ENCODE measurements around the gene PHACTR3.
"Not testable (repeated sequence)": the region's sequence is repeated elsewhere in the genome, so short reads cannot be mapped to it uniquely, and the experiment has no call there.

The PHACTR3 gene

DNA sequence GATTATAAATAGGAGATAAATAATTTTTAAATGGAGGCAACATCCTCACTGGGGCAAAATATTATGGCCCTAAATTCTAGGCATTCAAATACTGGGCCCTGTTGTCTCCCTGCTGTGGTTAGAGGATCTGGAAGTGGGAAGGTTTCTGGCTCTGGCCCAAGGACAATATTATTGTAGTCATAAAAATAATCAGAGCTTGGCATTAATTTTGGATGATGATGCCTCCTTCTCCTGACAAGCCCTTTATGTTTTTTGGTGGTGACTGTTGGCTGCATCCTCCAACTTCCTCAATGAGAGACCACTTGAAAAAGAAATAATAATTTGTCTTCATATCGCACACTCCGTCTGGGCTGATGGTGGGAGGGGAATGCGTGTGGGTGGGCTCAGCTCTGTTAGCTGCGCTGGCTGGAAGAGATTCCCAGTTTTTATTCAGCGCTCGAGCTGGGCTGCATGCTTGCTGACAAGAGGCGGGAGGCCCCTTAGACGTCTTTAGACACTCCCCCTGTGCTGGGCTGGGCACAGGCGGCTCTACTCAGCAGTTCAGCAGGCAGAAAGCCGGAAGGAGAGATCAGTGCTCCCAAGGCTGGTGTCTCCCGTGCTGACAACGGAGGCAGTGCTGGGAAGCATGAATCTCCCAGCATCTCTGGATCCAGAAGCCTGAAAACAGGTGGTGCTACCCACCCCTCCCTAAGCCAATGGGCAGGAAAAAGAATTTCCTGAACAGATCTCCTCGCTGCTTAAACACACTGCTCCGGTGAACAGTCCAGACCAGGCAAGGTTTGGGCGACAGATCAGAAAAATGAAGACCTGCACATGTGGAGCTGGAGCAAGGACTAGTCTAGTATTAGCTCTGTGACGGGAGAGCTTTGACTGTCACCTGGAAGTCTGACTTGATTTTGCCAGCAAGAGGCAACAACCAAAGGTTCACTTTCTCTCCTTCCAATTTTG is 231.4 kb downstream of the PHACTR3 start:
- no peak for DNase-seq

DNA sequence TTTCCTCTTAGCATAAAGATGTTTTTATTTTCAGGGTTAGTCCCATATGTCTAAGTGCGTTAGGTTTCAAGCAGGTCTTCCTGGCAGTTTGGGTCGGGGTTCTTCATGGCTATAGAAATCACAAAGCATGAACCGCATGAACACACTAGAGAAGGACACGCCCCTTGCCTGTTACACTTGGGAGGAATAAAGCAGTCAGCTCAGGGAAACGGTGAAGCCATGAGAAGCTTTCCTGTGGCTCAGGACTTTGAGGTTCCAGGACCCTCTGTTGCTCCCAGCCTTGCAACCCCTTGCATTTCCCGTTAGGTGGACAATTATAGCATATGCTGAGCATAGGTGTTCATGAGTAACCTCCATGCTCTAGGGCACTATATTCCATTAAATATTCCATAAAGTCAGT is 232.4 kb downstream of the PHACTR3 start:
- no peak for DNase-seq

DNA sequence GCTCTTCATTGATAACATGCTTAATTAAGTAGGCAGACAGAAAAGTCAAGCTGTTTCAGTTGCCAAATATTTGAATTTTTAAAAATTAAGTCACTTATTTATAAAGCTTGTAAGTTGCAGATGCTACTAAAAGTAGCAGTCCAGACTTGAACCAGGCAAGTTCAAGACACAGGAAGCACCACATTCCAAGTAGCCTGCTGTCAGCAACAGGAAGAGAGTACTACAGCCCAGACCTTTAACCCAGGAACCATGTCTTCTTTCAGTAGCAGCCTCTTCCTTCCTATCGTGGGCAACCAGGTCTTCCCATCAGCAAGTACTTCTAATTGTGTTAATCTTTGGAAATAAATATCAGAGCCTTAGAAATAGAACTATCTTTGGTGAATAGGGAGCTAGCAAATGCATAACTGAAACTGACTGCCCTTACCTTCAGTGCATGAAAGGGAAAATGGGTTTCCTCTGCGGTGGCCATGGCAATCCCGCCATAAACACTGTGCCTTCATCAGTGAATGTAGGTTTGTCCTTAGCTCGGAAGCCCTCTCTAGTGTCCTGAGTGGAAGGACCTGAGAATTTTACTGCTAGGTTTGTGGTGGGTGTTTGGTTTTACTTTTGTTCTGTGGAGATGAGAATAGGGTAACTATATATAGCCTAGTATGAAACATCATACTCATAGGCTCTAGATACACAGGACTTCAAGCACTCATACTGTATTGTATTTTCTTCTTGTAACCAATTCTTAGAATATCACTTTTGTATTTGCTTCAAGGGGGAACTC is 233.5 kb downstream of the PHACTR3 start:
- no peak for DNase-seq

DNA sequence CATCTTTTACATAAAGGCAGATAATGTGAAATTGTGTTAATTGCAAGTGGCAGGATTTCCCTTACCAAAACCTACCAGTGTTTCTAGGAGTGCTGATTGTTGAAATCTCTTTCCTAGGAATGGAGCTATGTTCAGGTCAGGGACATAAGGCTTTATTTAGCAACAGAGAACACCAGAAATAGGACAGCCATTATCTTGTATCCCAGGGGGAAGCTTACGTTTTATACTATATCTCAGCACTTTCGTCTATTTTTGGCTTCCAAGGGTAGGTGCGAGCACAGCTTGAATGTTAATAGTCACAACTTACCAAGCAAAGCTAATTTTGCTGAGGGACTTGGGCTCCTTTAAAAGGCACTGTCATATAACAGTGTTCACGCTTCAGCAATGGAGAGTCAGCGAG is 235.1 kb downstream of the PHACTR3 start:
- no peak for DNase-seq

DNA sequence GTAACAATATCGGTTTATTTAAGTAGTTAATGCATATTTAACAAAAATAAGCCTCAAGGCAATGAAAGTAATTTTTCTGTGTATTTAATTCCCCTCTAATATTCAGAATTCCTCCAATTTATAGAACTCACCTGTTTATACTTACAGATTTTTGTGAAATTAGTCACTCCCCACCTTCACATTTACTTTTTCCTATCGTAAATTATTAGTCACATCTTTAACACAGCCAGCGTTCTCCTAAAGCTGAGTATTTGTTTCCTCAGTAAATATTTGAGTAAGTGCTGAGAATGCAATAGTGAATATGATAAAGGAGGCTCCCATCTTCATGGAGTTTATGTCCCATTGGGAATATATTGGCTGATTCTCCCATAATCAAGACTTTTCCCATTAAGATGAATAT is 241.1 kb downstream of the PHACTR3 start:
- DNase-seq, result no peak

DNA sequence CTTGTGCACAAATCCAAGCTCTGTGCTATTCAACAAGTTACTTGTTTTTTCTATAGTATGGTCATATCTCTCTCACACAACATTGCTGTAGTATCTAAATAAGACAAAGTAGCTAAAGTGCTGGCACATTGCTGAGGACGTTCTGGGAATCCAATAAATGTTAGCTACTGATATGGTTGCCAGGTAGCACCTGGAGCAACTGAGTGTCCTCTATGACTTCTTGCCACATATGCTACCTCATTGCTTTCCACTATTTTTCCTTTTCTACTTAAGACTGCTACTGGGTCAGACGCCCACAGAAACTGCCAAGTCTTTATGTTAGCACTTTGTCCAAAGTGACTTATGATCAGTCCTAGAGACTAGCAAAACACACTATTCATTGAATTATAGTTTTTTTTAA is 243.8 kb downstream of the PHACTR3 start:
- DNase-seq, result no peak

DNA sequence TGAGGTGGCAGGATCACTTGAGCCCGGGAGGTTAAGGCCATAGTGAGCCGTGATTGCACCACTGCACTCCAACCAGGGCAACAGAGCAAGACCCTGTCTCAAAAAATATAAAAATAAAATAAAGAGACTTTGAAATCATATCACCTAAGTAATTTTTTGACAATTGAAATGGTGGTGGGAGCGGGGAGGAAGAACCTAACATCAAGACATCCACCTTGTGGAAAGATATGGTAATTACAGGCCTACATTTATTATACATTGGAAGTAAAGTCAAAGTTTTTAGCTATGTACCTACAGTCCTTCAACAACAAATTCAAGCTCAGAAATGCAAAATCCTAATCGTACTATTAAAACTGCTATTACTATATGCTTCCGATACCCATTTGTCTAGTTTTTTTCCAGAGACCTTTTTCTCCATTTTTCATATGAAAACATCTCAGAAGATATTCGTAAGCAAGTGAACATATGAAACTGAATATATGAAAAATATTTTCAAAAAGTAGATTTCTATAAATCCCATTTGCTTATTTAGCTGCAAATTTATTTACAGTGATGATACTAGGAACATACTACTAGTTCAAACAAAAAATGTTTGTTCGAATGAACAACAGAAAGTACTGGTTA is 245.8 kb downstream of the PHACTR3 start:
- DNase-seq, result no peak

DNA sequence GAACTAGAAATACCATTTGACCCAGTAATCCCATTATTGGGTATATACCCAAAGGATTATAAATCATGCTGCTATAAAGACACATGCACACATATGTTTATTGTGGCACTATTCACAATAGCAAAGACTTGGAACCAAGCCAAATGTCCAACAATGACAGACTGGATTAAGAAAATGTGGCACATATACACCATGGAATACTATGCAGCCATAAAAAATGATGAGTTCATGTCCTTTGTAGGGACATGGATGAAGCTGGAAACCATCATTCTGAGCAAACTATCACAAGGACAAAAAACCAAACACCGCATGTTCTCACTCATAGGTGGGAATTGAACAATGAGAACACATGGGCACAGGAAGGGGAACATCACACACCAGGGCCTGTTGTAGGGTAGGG is 252.2 kb downstream of the PHACTR3 start:
- not testable (repeated sequence) for DNase-seq

DNA sequence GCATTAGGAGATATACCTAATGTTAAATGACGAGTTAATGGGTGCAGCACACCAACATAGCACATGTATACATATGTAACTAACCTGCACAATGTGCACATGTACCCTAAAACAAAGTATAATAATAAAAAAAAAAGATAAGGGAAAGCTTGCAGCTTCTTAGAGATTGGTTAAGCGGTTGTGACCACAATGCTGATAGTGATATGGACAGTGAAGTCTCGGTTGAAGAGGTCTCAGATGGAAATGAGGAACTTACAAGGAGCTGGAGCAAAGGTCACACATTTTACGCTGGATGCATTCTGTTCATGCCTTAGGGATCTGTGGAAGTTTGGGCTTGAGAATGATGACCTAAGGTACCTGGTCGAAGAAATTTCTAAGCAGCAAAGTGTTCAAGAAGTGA is 252.6 kb downstream of the PHACTR3 start:
- not testable (repeated sequence) for DNase-seq

DNA sequence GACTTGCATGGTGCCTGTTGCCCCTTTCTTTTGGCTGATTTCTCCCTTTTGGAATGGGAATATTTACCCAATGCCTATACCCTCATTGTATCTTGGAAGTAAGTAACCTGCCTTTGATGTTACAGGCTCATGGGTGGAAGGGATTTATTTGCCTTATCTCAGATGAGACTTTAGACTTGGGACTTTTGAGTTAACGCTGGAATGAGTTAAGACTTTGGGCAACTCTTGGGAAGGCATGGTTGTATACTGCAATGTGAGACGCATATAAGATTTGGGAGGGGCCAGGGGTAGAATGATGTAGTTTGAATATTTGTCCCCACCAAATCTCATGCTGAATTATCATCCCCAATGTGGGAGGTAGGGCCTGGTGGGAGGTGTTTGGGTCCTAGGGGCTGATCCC is 253.6 kb downstream of the PHACTR3 start:
- DNase-seq, result no peak

DNA sequence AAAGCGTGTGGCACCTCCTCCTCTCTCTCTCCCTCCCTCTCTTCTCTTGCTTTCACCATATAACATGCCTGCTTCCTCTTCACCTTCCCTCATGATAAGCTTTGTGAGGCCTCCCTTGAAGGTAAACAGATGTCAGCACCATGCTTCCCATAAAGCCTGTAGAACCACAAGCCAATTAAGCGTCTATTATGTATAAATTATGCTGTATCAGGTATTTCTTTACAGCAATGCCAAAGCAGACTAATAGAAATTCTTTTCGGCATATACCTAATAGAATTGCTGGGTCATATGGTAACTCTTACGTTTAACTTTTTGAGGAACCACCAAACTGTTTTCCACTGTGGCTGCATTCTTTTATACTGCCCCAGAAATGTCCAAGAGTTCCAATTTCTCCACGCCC is 254.1 kb downstream of the PHACTR3 start:
- no peak for DNase-seq

DNA sequence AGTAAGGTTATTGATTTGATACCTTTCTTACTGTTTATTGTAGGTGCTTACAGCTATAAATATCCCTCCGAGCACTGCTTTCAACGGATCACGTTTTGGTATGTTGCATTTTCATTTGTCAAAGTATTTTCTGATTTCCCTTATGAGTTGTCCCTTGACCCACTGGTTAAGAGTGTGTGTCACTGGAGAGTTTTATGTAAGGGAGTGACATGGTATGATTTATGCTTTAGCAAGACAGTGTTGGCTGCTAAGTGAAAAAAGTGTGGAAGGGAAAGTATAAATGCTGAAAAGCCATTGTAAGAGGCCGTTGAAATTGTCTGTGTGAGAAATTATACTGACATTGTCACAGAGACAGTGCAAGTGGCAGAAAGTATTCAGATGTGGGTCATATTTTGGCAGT is 257.1 kb downstream of the PHACTR3 start:
- DNase-seq, result no peak

DNA sequence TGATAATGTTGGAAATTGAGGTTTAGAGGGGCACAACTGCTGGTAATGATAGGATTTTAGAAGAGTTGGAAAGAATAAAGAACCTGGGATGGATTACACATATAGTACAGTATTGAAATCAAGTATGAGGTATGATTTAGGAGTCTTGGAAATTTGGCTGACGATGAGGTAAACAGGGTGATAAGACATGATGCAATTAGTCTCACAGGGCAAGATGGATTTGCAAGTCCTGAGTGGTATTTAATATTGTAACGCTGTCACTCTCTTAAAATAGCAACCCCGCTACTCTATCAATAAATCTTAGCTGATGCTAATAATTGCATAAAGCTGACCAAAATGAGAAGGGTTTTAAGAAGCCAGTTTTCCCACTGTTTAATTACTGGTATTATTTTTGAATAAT is 258.7 kb downstream of the PHACTR3 start:
- DNase-seq, result no peak

DNA sequence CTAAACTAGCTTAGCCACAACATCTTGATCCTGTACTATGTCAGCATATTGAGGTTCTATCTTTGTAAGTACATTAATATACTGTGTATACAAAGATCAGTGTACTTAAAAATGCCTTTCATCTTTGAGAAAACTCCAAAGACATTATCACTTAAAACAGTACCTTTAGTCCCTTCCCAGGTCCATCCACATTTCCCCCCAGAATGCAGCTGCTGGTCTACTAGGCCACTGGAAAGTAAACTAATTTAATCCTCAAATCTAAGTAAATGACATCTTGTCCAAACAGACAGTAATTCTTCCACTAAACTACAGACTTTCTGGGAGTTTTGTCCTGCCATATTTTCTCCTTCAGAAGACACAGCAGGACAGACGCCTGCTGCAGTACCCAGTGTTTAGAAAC is 260.4 kb downstream of the PHACTR3 start:
- DNase-seq, result no peak

DNA sequence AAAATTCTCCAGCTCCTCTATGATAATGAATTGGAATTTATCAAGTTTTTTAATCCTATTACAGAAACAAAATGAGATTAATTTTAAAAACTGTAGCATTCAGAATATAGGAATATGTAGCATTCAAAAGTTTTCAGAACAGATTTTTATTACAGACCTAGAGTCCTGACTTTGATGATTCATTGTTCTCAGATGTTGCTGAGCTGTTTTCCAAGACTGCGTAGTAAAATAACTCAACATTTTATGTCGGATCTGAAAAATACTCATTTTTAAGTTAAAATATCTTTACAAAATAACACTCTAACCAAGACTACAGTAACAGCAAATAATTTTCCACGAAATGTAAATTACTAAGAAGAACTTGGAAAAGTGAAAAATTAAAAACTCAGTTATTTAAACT is 262.0 kb downstream of the PHACTR3 start:
- DNase-seq, result no peak

DNA sequence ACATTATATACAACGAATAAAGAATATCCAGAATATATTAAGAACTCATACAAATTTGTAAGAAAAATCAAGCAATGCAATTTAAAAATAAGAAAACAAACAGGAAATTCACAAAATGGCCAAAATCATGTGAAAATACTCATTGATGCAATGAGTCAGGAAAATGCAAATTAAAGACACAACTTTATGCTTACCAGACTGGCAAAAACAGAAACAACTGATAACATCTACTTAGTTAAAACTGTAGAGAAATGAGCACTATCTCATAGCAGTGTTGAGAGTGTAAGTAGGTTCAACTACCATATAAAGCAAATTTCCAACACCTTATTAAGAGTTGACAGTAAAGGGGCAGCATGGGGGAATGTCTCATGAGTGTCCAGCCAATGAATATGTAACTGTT is 266.8 kb downstream of the PHACTR3 start:
- no peak for DNase-seq

DNA sequence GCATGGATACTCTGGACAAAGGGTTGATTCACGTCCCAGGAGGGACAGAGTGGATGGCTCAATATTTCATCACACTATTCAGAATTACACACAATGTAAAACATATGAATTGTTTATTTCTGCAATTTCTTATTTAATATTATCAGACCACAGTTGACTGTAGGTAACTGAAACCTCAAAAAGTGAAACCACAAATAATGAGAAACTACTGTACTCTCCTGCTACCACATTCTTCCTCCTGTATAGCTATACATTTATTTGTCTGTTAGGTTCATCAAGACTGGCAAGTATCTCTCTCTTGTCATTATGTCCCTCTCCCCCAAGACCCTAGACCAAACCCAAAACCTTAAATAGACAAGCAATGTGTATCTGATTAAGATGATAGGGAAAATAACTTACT is 269.1 kb downstream of the PHACTR3 start:
- DNase-seq, result no peak

DNA sequence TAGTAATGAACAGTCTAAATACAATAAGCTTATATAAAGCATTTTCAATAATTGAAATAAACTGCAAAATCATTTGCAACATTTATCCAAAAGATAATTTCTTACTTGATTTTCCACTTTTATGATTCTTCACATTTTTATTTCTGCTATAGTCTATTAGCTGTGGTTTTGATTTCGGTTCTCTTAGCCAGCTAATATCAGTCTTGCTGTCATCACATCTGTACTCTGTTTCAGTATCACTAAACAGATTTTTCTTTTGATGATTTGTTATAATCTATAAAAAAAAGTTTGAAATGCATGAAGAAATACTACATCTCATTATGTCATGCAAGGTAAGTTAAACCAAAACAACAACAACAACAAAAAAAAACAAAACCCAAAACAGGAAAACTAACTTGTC is 275.9 kb downstream of the PHACTR3 start:
- DNase-seq, result no peak

DNA sequence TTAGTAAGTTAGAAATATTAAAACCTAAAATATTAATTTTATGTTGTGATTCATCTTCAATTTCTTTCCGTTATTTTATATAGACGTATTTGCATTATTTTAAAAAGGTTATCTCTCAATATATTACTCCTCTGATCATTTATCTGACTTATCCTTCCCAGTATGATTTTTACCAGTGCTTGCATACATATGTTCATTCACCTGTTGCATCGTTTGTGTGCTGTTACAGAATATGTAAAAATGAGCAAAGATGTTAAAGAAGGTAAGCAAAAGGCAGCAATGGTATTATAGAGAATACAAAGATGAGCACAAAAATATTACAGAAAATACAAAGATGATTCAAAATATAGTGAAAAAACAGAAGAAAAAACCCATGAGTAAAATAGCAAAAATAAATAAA is 280.2 kb downstream of the PHACTR3 start:
- DNase-seq, result no peak

DNA sequence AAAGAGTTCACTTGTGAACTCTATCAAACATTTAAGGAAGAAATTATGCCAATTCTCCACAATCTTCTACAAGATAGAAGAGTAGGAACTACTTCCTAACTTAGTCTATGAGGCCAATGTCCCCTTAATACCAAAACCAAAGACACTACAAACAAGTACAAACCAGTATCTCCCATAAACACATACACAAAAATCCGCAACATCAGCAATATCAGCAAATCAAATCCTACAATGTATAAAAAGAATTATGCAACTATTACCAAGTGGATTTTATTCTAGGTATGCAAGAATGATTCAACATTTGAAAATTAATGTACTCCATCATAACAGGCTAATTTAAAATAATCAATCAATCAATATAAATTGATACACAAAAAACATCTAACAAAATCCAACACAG is 283.7 kb downstream of the PHACTR3 start:
- no peak for DNase-seq

DNA sequence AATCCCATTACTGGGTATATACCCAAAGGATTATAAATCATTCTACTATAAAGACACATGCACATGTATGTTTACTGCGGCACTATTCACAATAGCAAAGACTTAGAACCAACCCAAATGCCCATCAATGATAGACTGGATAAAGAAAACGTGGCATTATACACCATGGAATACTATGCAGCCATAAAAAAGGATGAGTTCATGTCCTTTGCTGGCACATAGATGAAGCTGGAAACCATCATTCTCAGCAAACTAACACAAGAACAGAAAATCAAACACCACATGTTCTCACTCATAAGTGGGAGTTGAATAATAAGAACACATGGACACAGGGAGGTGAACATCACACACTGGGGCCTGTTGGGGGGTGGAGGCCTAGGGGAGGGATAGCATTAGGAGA is 285.7 kb downstream of the PHACTR3 start:
- DNase-seq, result not testable (repeated sequence)

DNA sequence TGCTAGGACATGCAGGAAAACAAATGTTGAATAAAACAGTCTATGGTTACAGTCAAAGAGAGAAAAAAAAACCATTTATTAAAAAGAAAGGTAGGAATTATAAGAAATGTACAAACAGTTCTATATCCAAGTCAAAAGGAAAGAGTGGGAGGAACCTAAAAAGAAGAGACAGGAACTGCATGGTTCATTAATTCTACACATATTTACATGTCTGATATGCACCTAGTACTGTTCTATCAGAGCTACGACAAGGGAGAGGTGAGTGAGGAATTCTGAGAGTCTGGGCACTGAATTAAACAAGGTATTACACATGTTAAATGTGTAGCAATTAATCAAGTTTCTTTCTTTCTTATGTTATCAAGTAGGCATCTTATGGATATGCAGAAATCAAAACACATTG is 287.2 kb downstream of the PHACTR3 start:
- DNase-seq, result no peak

DNA sequence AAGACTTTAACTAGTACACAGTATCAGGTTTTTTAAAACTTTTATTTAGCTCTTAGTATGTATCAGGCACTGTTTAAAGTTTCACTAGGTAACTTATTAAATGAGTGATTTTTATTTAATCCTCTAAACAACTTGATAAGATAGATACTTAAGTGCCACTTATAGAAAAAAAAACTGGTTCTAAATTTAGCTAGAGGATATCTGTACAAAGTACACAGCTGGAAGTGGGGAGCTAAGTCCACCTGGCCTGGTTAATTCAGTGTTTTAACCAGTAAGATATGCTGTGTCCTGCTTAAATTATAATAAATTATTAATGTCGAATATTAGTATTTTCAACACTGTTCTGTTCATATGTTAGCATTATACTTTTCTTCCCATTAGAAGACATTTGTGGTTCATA is 291.6 kb downstream of the PHACTR3 start:
- no peak for DNase-seq
